ENCODE measurements around the gene NRM.

NRM gene

GRCh38 chr6:30686908-30687658 is 3.7 kb downstream of the NRM start (continued):
- TF ChIP-seq ZNF10 (tag by site-specific recombination; IDR thresholded peaks at IDR 0.05) (no peak; the same call in 1 of the 2 replicates), FEZF1 (tag by site-specific recombination; IDR thresholded peaks at IDR 0.05) (no peak), ZNF214 (tag by site-specific recombination; IDR thresholded peaks at IDR 0.05; ENCODE audit: borderline replicate concordance) (no peak), ZNF624 (tag by site-specific recombination; IDR thresholded peaks at IDR 0.05) (no peak), ZBTB1 (tag by site-specific recombination; IDR thresholded peaks at IDR 0.05) (no peak), OSR2 (tag by site-specific recombination; IDR thresholded peaks at IDR 0.05) (no peak), ZNF146 (tag by site-specific recombination; IDR thresholded peaks at IDR 0.05) (0 out of 2 replicates have a peak, but pooled peaks have one; percentile 16), ZNF114 (tag by site-specific recombination; IDR thresholded peaks at IDR 0.05) (no peak), ZNF513 (tag by site-specific recombination; IDR thresholded peaks at IDR 0.05) (peak; percentile 90), ZNF423 (tag by site-specific recombination; IDR thresholded peaks at IDR 0.05) (peak; percentile 95), ZBTB10 (tag by site-specific recombination; IDR thresholded peaks at IDR 0.05) (peak; percentile 90; the same call in 1 of the 2 replicates), ZNF692 (tag by site-specific recombination; IDR thresholded peaks at IDR 0.05) (peak; percentile 79), ZNF23 (tag by site-specific recombination; IDR thresholded peaks at IDR 0.05; ENCODE audit: borderline replicate concordance) (no peak), ZNF660 (tag by site-specific recombination; IDR thresholded peaks at IDR 0.05) (no peak), ZNF121 (tag by site-specific recombination; IDR thresholded peaks at IDR 0.05) (no peak), ZNF292 (tag by site-specific recombination; IDR thresholded peaks at IDR 0.05; ENCODE audit: borderline replicate concordance, low read depth) (no peak), BCL11B (tag by site-specific recombination; IDR thresholded peaks at IDR 0.05; ENCODE audit: low read depth) (0 out of 2 replicates have a peak, but pooled peaks have one; percentile 20), ELK4 (IDR thresholded peaks at IDR 0.05; ENCODE audit: borderline replicate concordance, low read depth, low read length) (no peak), ZNF175 (tag by site-specific recombination; IDR thresholded peaks at IDR 0.05) (no peak), ZNF391 (tag by site-specific recombination; IDR thresholded peaks at IDR 0.05; ENCODE audit: borderline replicate concordance, low read depth) (peak; percentile 69; the same call in 1 of the 2 replicates), ZNF510 (tag by site-specific recombination; IDR thresholded peaks at IDR 0.05; ENCODE audit: insufficient replicate concordance) (no peak), ZNF560 (tag by site-specific recombination; IDR thresholded peaks at IDR 0.05; ENCODE audit: borderline replicate concordance) (no peak), ZNF239 (tag by site-specific recombination; IDR thresholded peaks at IDR 0.05) (no peak), ZNF629 (tag by site-specific recombination; IDR thresholded peaks at IDR 0.05) (peak; percentile 63), ZBTB6 (tag by site-specific recombination; IDR thresholded peaks at IDR 0.05) (peak; percentile 63; the same call in 1 of the 2 replicates), ZNF555 (tag by site-specific recombination; conservative IDR thresholded peaks at IDR 0.05) (no peak), ZNF16 (tag by site-specific recombination; IDR thresholded peaks at IDR 0.05; ENCODE audit: low read depth) (no peak), ZNF677 (tag by site-specific recombination; IDR thresholded peaks at IDR 0.05) (no peak), ZIC2 (tag by site-specific recombination; IDR thresholded peaks at IDR 0.05) (peak; percentile 97), HOXC10 (CRISPR knock-in tag; IDR thresholded peaks at IDR 0.05) (no peak), OVOL3 (tag by site-specific recombination; IDR thresholded peaks at IDR 0.05) (no peak), ZNF571 (tag by site-specific recombination; IDR thresholded peaks at IDR 0.05) (no peak), GLI2 (tag by site-specific recombination; IDR thresholded peaks at IDR 0.05; ENCODE audit: borderline replicate concordance, low read depth) (no peak), ZNF623 (tag by site-specific recombination; IDR thresholded peaks at IDR 0.05) (no peak)
